Mesothelial cell of epicardium (in vitro differentiated cells): Measurements from ENCODE around the gene ZKSCAN2. TPM values are rescaled to one million over a fixed set of nuclear protein-coding genes. Genes with fewer than 3 reads are reported as not detected.

Experiments
- DNase-seq, 2 experiments: peaks; one replicate each; pipeline ENCODE4 v3.0.0; 2021; ENCODE audit warnings: low spot score in 2 of 2; ENCODE audit not compliant: unreplicated experiment in 2 of 2
- H3K27ac Mint-ChIP-seq: 2 replicates; pipeline ENCODE4 v1.8.0; 2021; ENCODE audit warnings: mixed read lengths
- H3K27me3 Mint-ChIP-seq: 2 replicates; pipeline ENCODE4 v1.8.0; 2021; ENCODE audit warnings: low read depth, mixed read lengths
- H3K36me3 Mint-ChIP-seq: 2 replicates; pipeline ENCODE4 v1.8.0; 2021; ENCODE audit warnings: mixed read lengths
- H3K4me1 Mint-ChIP-seq: 2 replicates; pipeline ENCODE4 v1.8.0; 2021; ENCODE audit warnings: mixed read lengths
- H3K4me3 Mint-ChIP-seq: 2 replicates; pipeline ENCODE4 v1.8.0; 2021; ENCODE audit warnings: mild to moderate bottlenecking, moderate library complexity, mixed read lengths
- H3K9me3 Mint-ChIP-seq: 2 replicates; pipeline ENCODE4 v1.8.0; 2021; ENCODE audit warnings: mixed read lengths
- total RNA-seq: library from RNA; stranded (reverse); gene quantifications from 3 replicates; pipeline ENCODE4 v1.2.1, GENCODE V29; 2021
- TF ChIP-seq, protein P1 (sequence below): fragments of 200-600 bp; sonication (generic); IDR thresholded peaks from one replicate; pipeline ENCODE4 v1.5.0; 2021; ENCODE audit warnings: antibody characterized with exemption; ENCODE audit not compliant: unreplicated experiment

The ZKSCAN2 gene
- total RNA-seq, 1 donor from 2014 or later = 21.5 TPM

DNA sequence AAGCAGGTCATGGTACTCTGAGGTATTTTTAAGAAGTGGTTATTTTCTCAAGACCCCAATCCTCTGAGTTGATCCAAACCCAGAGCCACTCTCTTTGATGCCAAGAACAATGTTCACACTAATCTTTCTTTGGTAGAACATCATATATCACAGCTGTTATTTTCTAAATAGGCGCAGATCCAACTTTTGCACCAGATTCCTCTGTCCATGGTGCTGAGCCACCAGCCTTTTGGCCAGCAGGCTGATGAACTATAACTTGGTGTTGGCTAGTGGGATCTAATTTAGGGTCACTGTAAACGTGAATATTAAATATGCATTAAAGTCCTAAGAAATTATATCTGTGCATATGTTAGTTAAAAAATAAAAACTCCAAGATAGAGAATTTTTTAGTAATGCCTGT lies 7.0 kb upstream of the ZKSCAN2 start:
- Mint-ChIP-seq H3K4me1 (peaks cover 6% of the 10 kb centered on the region), H3K36me3 (peaks cover 18% of the 10 kb centered on the region), H3K4me3 (no peak overlapping the region), H3K27ac (no peak overlapping the region), H3K9me3 (peaks cover 4% of the 10 kb centered on the region), H3K27me3 (no peaks in the 10 kb centered on the region)
- TF ChIP-seq, protein P1, sequence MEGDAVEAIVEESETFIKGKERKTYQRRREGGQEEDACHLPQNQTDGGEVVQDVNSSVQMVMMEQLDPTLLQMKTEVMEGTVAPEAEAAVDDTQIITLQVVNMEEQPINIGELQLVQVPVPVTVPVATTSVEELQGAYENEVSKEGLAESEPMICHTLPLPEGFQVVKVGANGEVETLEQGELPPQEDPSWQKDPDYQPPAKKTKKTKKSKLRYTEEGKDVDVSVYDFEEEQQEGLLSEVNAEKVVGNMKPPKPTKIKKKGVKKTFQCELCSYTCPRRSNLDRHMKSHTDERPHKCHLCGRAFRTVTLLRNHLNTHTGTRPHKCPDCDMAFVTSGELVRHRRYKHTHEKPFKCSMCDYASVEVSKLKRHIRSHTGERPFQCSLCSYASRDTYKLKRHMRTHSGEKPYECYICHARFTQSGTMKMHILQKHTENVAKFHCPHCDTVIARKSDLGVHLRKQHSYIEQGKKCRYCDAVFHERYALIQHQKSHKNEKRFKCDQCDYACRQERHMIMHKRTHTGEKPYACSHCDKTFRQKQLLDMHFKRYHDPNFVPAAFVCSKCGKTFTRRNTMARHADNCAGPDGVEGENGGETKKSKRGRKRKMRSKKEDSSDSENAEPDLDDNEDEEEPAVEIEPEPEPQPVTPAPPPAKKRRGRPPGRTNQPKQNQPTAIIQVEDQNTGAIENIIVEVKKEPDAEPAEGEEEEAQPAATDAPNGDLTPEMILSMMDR = no peak
- DNase-seq = peak in 1 of 2 experiments; percentile 39

DNA sequence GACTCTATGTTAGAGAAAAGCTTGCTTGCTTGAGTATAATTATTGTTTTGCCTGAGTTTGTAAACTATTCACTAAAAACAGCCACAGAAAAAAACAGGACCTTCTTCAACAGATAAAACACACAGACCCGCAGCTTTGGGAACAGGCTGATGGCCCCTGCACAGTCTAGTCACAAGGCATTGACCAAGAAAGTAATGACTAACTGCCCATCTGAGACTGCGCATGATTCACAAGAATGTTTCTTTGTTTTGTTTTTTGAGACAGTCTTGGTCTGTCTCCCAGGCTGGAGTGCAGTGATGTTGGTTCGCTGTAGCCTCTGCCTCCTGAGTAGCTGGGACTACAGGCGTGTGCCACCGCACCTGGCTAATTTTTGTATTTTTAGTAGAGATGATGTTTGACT lies 2.8 kb upstream of the ZKSCAN2 start:
- TF ChIP-seq, protein P1 = no peak
- H3K27me3 Mint-ChIP-seq = no peaks in the 10 kb centered on the region
- peaks cover 6% of the 10 kb centered on the region for H3K36me3 Mint-ChIP-seq
- H3K27ac Mint-ChIP-seq = no peak overlapping the region
- no peak for DNase-seq
- peaks cover 37% of the 10 kb centered on the region for H3K4me1 Mint-ChIP-seq
- no peaks in the 10 kb centered on the region for H3K9me3 Mint-ChIP-seq
- no peak overlapping the region for H3K4me3 Mint-ChIP-seq

DNA sequence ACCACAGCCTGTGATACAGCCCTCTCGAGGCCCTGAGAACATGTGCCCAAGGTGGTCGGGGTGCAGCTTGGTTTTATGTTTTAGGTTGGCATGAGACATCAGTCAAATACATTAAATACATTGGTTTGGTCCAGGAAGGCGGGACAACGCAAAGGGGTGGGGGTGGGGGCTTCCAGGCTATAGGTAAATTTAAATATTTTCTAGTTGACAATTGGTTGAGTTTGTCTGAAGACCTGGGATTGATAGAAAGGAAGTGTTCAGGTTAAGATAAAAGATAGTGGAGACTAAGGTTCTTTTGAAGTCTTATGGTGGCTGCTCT lies 1.2 kb upstream of the ZKSCAN2 start:
- Mint-ChIP-seq H3K9me3 (no peaks in the 10 kb centered on the region), H3K27me3 (no peaks in the 10 kb centered on the region), H3K36me3 (peaks cover 10% of the 10 kb centered on the region), H3K27ac (peak overlapping the region; percentile 99), H3K4me3 (peak overlapping the region; percentile 76), H3K4me1 (peaks cover 43% of the 10 kb centered on the region)
- TF ChIP-seq, protein P1 = no peak
- no peak for DNase-seq

DNA sequence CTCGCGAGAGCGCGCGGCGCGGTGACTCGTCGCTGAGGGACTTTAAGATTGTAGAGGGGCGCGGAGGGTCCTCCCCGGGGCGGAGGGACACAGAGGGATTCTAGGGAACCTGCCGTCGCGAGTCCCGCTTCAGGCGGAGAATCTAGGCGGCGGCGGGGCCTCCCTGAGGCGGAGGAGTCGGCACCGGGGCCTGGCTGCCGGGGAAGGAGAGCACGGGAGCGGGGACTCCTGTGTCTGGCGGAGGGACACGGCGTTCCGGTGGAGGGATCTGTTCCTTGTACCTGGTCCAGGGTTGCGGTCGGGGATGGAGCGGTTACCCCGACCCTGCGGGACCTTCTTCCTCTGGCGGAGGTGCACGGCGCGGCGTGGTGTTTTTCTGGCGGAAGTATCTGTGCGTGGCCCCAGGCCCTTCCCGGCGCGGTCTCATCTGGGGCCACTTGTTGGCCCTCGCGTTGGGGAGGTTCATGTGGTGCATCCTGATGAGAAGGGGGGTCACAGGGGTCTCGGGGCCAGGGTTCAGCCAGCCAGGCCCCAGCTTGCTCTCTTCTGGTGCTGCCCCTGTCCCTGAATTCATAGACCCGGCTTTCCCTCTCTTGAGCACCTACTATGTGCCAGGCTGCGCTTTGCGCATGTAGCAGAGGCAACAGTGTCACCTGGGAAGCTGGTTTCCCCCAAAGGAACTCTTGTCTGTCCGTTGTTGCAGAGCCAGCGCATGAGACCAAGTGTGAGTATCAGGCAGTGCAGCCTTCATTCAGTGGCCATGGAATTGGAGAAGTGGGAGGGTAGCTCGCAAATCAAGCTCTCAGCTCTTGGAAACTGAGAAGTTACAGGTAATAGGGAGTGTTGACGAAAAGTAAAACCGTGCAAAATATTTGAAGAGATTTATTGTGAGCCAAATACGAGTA lies 563 bp upstream of the ZKSCAN2 start:
- H3K36me3 Mint-ChIP-seq = peaks cover 12% of the 10 kb centered on the region
- no peaks in the 10 kb centered on the region for H3K9me3 Mint-ChIP-seq
- H3K4me3 Mint-ChIP-seq = peak overlapping the region; percentile 76
- H3K4me1 Mint-ChIP-seq = peaks cover 43% of the 10 kb centered on the region
- no peaks in the 10 kb centered on the region for H3K27me3 Mint-ChIP-seq
- DNase-seq = peak; percentile 85 to 90
- H3K27ac Mint-ChIP-seq = peak overlapping the region; percentile 99
- TF ChIP-seq, protein P1 = no peak

DNA sequence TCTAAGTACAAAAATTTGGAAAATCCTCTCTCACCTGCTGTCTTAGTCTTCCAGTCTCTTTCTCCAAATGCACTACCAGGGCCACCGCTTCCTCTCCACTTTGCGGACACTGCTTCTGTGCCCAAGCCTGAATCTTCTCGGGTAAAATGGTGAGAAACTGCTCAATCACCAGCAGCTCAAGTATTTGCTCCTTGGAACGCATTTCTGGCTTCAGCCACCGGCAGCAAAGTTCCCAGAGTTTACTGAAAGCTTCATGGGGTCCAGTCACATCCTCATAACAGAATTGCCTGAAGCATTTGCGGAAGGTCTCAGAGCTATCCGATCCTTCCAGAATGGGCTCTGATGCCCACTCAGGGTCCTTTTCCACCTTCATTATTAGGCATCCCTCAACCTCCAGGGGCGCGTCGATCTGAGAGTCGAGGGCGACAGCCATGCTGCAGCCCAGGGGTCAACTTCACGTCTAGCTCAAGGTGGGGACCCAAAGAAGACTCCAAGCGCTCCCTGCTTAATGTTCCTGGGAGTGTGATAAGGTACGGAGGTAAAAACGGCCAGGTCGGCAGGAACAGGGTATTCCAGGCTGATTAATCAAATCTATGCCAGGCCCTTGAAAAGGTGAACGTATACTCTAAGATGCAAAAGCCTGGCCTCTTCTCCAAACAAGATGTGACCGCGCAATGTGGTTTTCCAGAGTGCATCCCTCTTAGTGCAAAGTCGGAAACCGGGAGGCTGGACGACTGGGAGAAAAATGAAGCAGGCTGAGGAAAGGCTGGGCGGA lies 763 bp downstream of the ZKSCAN2 start:
- DNase-seq = peak in 1 of 2 experiments; percentile 40
- Mint-ChIP-seq H3K4me1 (peaks cover 43% of the 10 kb centered on the region), H3K36me3 (peaks cover 13% of the 10 kb centered on the region), H3K4me3 (peak overlapping the region; percentile 76), H3K27me3 (no peaks in the 10 kb centered on the region), H3K27ac (peak overlapping the region; percentile 79), H3K9me3 (no peaks in the 10 kb centered on the region)
- TF ChIP-seq, protein P1 = no peak
